ENCODE data around the gene MPND. TPM values are rescaled to one million over a fixed set of nuclear protein-coding genes. Genes with fewer than 3 reads are reported as not detected.

The MPND gene
- total RNA-seq, 1 experiment from 2014 or later = 37.0 TPM

- H3K9me3 ChIP-seq (ENCODE audit: control insufficient read depth, low read depth, low read length) = no peaks in the 10 kb centered on the region
- H3K36me3 Mint-ChIP-seq (ENCODE audit: insufficient read depth in 1 of 3, low read depth in 3 of 3) = peaks cover 36 to 68% (median 62%) of the 10 kb centered on the region in 3 experiments; a peak in 6 of 7 replicates
- H4K91ac ChIP-seq (ENCODE audit: insufficient read length, low read depth, low read length) = no peak overlapping the region
- peak overlapping the region in 1 of 2 experiments; percentile 70; a peak in 2 of 5 replicates for H3K4me3 Mint-ChIP-seq
- no peak overlapping the region for H2BK15ac ChIP-seq (ENCODE audit: low read depth, low read length)
- no peak overlapping the region for H4K8ac ChIP-seq (replicated peaks; ENCODE audit: insufficient read length, low read depth, low read length)
- H3K23me2 ChIP-seq (ENCODE audit: insufficient read length, low read depth, low read length, poor library complexity, severe bottlenecking) = peaks cover 4% of the 10 kb centered on the region
- H3K27ac Mint-ChIP-seq = peak overlapping the region; percentile 26 to 71 (median 63); a peak in 5 of 7 replicates
- no peak overlapping the region for H2BK5ac ChIP-seq (ENCODE audit: insufficient read length, low read length)
- no peak overlapping the region for H3K14ac ChIP-seq (ENCODE audit: insufficient read depth, low read length)
- H3K4me1 ChIP-seq (ENCODE audit: insufficient read depth, low read length) = peaks cover 9% of the 10 kb centered on the region
- no peak overlapping the region for H2BK12ac ChIP-seq (ENCODE audit: insufficient read length, low read depth, low read length)
- no peaks in the 10 kb centered on the region for H4K20me1 ChIP-seq (ENCODE audit: control insufficient read depth, insufficient read depth, insufficient read length)
- peaks cover 64 to 73% of the 10 kb centered on the region in 2 experiments for H3K4me1 Mint-ChIP-seq
- H3K79me2 ChIP-seq (ENCODE audit: insufficient read depth, low read length) = peaks cover 37% of the 10 kb centered on the region
- no peaks in the 10 kb centered on the region for H3K9me3 Mint-ChIP-seq
- no peak overlapping the region for H2AK5ac ChIP-seq (ENCODE audit: insufficient read length, low read length)
- H3K4me2 ChIP-seq (ENCODE audit: insufficient read depth, insufficient read length, low read length) = no peak overlapping the region
- no peak overlapping the region for H4K5ac ChIP-seq (ENCODE audit: insufficient read length, low read depth, low read length)
- no peak overlapping the region for H3K4ac ChIP-seq (ENCODE audit: low read depth, low read length)
- no peaks in the 10 kb centered on the region for H3K27me3 Mint-ChIP-seq (ENCODE audit: low read depth)
- no peak overlapping the region for H3K56ac ChIP-seq (ENCODE audit: insufficient read length, low read depth, low read length)
- H3K79me1 ChIP-seq (ENCODE audit: insufficient read depth, low read depth, low read length, poor library complexity, severe bottlenecking) = peaks cover 4% of the 10 kb centered on the region
- H2BK120ac ChIP-seq (ENCODE audit: low read depth, low read length, poor library complexity, severe bottlenecking) = no peak overlapping the region
- H3K18ac ChIP-seq (ENCODE audit: insufficient read length, low read depth, low read length) = no peak overlapping the region
- no CpG with 5 or more reads among the region's 8 CpGs for WGBS (ENCODE audit: extremely low coverage, insufficient read length, low lambda C conversion rate)
- no peaks in the 10 kb centered on the region for H3K27me3 ChIP-seq (ENCODE audit: insufficient read depth, low read length)
- no peak for TF ChIP-seq CTCF (conservative IDR thresholded peaks at IDR 0.05)
- no peak overlapping the region for H3K27ac ChIP-seq (ENCODE audit: insufficient read length, low read depth, low read length)
- H2BK20ac ChIP-seq (ENCODE audit: low read depth, low read length, poor library complexity, severe bottlenecking) = no peak overlapping the region
- DNase-seq = peak; percentile 13
- H3K23ac ChIP-seq (ENCODE audit: insufficient read length, low read depth, low read length) = no peak overlapping the region
- H3T11ph ChIP-seq (ENCODE audit: low read length) = no peak overlapping the region
- H2AFZ ChIP-seq (ENCODE audit: low read length) = no peak overlapping the region
- H3K9ac ChIP-seq (ENCODE audit: extremely low read depth, insufficient read length, low read length) = peak overlapping the region; percentile 35
Observed at GRCh38 chr19:4405977-4406376, 62.6 kb downstream of the MPND start.

Data from H9 (cell line).